ENCODE results near the gene EHBP1L1. TPM values are rescaled to one million over a fixed set of nuclear protein-coding genes. Genes with fewer than 3 reads are reported as not detected.

The EHBP1L1 gene
- total RNA-seq, 2 experiments from 2014 or later, result 59.7 to 71.6 TPM

- no peak overlapping the region for H3K4me2 ChIP-seq (ENCODE audit: low read length)
- no peaks in the 10 kb centered on the region for H4K20me1 ChIP-seq (ENCODE audit: insufficient read depth, low read length)
- no peaks in the 10 kb centered on the region for H3K9me2 ChIP-seq (ENCODE audit: insufficient read depth, low read length)
- no peaks in the 10 kb centered on the region for H3K9me3 ChIP-seq (ENCODE audit: low read length)
- intact Hi-C loops (cut with micrococcal nuclease; ENCODE audit: unreplicated experiment), result no loop called here
- H3K4me1 ChIP-seq (ENCODE audit: insufficient read depth, low read length, poor library complexity, severe bottlenecking), result no peaks in the 10 kb centered on the region
- ChIA-PET POLR2A (no interaction called here), CTCF (ENCODE audit: unreplicated experiment) (no interaction called here)
- no peak overlapping the region for H3K27ac ChIP-seq (ENCODE audit: low read depth, low read length, poor library complexity, severe bottlenecking)
- no peak for DNase-seq (ENCODE audit: low spot score)
- no peak overlapping the region for H2AFZ ChIP-seq (ENCODE audit: low read length)
- peaks cover 96% of the 10 kb centered on the region for H3K36me3 ChIP-seq (ENCODE audit: insufficient read depth, low read length)
- no TSS peak for BruUV-seq (replicated peaks)
- no peak for TF ChIP-seq CTCF (conservative IDR thresholded peaks at IDR 0.05; ENCODE audit: low read length)
- no peak for TF ChIP-seq EZH2phosphoT487 (IDR thresholded peaks at IDR 0.05; ENCODE audit: borderline replicate concordance, low read depth, low read length)
- H3K79me2 ChIP-seq (ENCODE audit: insufficient read depth, low read depth, low read length), result no peaks in the 10 kb centered on the region
- H3K4me3 ChIP-seq (ENCODE audit: low read depth, low read length, poor library complexity, severe bottlenecking), result no peak overlapping the region
These were observed 54.4 kb downstream of the EHBP1L1 start for GRCh38 chr11:65630215-65630614.

- H3K9me2 ChIP-seq (ENCODE audit: insufficient read depth, low read length), result no peaks in the 10 kb centered on the region
- no peak overlapping the region for H3K4me3 ChIP-seq (ENCODE audit: low read depth, low read length, poor library complexity, severe bottlenecking)
- H3K36me3 ChIP-seq (ENCODE audit: insufficient read depth, low read length), result peaks cover 88% of the 10 kb centered on the region
- intact Hi-C loops (cut with micrococcal nuclease; ENCODE audit: unreplicated experiment), result no loop called here
- H4K20me1 ChIP-seq (ENCODE audit: insufficient read depth, low read length), result no peaks in the 10 kb centered on the region
- BruUV-seq (replicated peaks), result no TSS peak
- ChIA-PET POLR2A (no interaction called here), CTCF (ENCODE audit: unreplicated experiment) (no interaction called here)
- no peaks in the 10 kb centered on the region for H3K79me2 ChIP-seq (ENCODE audit: insufficient read depth, low read depth, low read length)
- peaks cover 14% of the 10 kb centered on the region for H3K4me1 ChIP-seq (ENCODE audit: insufficient read depth, low read length, poor library complexity, severe bottlenecking)
- no peak overlapping the region for H3K4me2 ChIP-seq (ENCODE audit: low read length)
- TF ChIP-seq CTCF (conservative IDR thresholded peaks at IDR 0.05; ENCODE audit: low read length) (no peak), EZH2phosphoT487 (IDR thresholded peaks at IDR 0.05; ENCODE audit: borderline replicate concordance, low read depth, low read length) (no peak)
- DNase-seq (ENCODE audit: low spot score), result no peak
- H3K27ac ChIP-seq (ENCODE audit: low read depth, low read length, poor library complexity, severe bottlenecking), result no peak overlapping the region
- no peak overlapping the region for H2AFZ ChIP-seq (ENCODE audit: low read length)
- no peaks in the 10 kb centered on the region for H3K9me3 ChIP-seq (ENCODE audit: low read length)
These were observed 57.7 kb downstream of the EHBP1L1 start for GRCh38 chr11:65633390-65634108.

- no peak for DNase-seq (ENCODE audit: low spot score)
- Histone ChIP-seq H3K79me2 (ENCODE audit: insufficient read depth, low read depth, low read length) (no peaks in the 10 kb centered on the region), H3K27ac (ENCODE audit: low read depth, low read length, poor library complexity, severe bottlenecking) (no peak overlapping the region), H2AFZ (ENCODE audit: low read length) (no peak overlapping the region), H4K20me1 (ENCODE audit: insufficient read depth, low read length) (no peaks in the 10 kb centered on the region), H3K4me2 (ENCODE audit: low read length) (no peak overlapping the region), H3K4me3 (ENCODE audit: low read depth, low read length, poor library complexity, severe bottlenecking) (no peak overlapping the region), H3K36me3 (ENCODE audit: insufficient read depth, low read length) (peaks cover 83% of the 10 kb centered on the region), H3K9me2 (ENCODE audit: insufficient read depth, low read length) (no peaks in the 10 kb centered on the region), H3K4me1 (ENCODE audit: insufficient read depth, low read length, poor library complexity, severe bottlenecking) (peaks cover 19% of the 10 kb centered on the region), H3K9me3 (ENCODE audit: low read length) (no peaks in the 10 kb centered on the region)
- ChIA-PET POLR2A (no interaction called here), CTCF (ENCODE audit: unreplicated experiment) (no interaction called here)
- TF ChIP-seq EZH2phosphoT487 (IDR thresholded peaks at IDR 0.05; ENCODE audit: borderline replicate concordance, low read depth, low read length), result no peak
- no peak for TF ChIP-seq CTCF (conservative IDR thresholded peaks at IDR 0.05; ENCODE audit: low read length)
- no TSS peak for BruUV-seq (replicated peaks)
- intact Hi-C loops (cut with micrococcal nuclease; ENCODE audit: unreplicated experiment), result no loop called here
These were observed 58.2 kb downstream of the EHBP1L1 start for GRCh38 chr11:65634109-65634436.

All from OCI-LY7 (cell line).